Stimulated activated CD4-positive, alpha-beta T cell treated with anti-CD3 and anti-CD28 coated beads, Interleukin-2, amount 100 ng/mL, for 4 hours (primary cell): ENCODE measurements around the gene NECAB3.
"Not testable (repeated sequence)": the region's sequence is repeated elsewhere in the genome, so short reads cannot be mapped to it uniquely, and the experiment has no call there.

ENCODE experiments used
- DNase-seq: peaks from one replicate; pipeline ENCODE4 v3.0.0-alpha.2; 2020; ENCODE audit warnings: low read depth

Gene NECAB3

GRCh38 chr20:33674294-33675135 lies at the start of gene NECAB3:
Gene NECAB3, minus strand, starts transcription at chr20:33674428. Its CDS starts 76 bp downstream, at chr20:33674352.
- no peak for DNase-seq

GRCh38 chr20:33721391-33722140 lies 47.3 kb upstream of the NECAB3 start:
- DNase-seq: no peak

- peak; percentile 86 for DNase-seq
These were observed 45.9 kb upstream of the NECAB3 start, which contains the start of gene PXMP4 for GRCh38 chr20:33719989-33720709. Gene PXMP4, minus strand, starts transcription at chr20:33720310. Its CDS starts 103 bp downstream, at chr20:33720207.

- DNase-seq: no peak
These were observed 45.2 kb upstream of the NECAB3 start for GRCh38 chr20:33719277-33719988.

- DNase-seq: no peak
These were observed 42.3 kb upstream of the NECAB3 start for GRCh38 chr20:33716498-33716897.

GRCh38 chr20:33713865-33714367 lies 39.7 kb upstream of the NECAB3 start:
- DNase-seq: no peak

GRCh38 chr20:33711446-33711738 lies 37.2 kb upstream of the NECAB3 start:
- DNase-seq: no peak

GRCh38 chr20:33710681-33711445 lies 36.6 kb upstream of the NECAB3 start:
- no peak for DNase-seq

- DNase-seq: no peak
These were observed 35.8 kb upstream of the NECAB3 start for GRCh38 chr20:33709905-33710541.

- no peak for DNase-seq
These were observed 35.2 kb upstream of the NECAB3 start for GRCh38 chr20:33709398-33709797.

GRCh38 chr20:33707668-33708067 lies 33.4 kb upstream of the NECAB3 start:
- DNase-seq: no peak

- no peak for DNase-seq
These were observed 30.1 kb upstream of the NECAB3 start for GRCh38 chr20:33704197-33704924.

GRCh38 chr20:33703498-33704137 lies 29.4 kb upstream of the NECAB3 start:
- DNase-seq: no peak

GRCh38 chr20:33702861-33703260 lies 28.6 kb upstream of the NECAB3 start:
- DNase-seq: no peak

GRCh38 chr20:33701629-33702450 lies 27.6 kb upstream of the NECAB3 start:
- no peak for DNase-seq

- not testable (repeated sequence) for DNase-seq
These were observed 26.6 kb upstream of the NECAB3 start for GRCh38 chr20:33700696-33701441.

GRCh38 chr20:33698966-33699365 lies 24.7 kb upstream of the NECAB3 start:
- not testable (repeated sequence) for DNase-seq

GRCh38 chr20:33697129-33697528 lies 22.9 kb upstream of the NECAB3 start:
- no peak for DNase-seq
